H1 (cell line): ENCODE results near the gene PIGM.

Experiments
- CEBPB ChIP-seq: IDR thresholded peaks from 2 replicates; pipeline ENCODE4 v1.6.1; 2012; ENCODE audit warnings: low read depth, low read length
- CTCF ChIP-seq, 3 experiments: IDR thresholded peaks; 1 replicate in 2 of 3; 2 replicates in 1 of 3; pipeline versions ENCODE4 v1.5.1 to v1.6.1; 2011; ENCODE audit warnings: low read length in 3 of 3, mild to moderate bottlenecking in 3 of 3, inconsistent platforms in 2 of 3, low read depth in 1 of 3, moderate library complexity in 1 of 3; ENCODE audit not compliant: insufficient read depth in 1 of 3; ENCODE audit errors: control extremely low read depth in 1 of 3
- EZH2 ChIP-seq: fragments of 200-600 bp; sonication (generic); IDR thresholded peaks from 2 replicates; pipeline ENCODE4 v1.7.1; 2012; ENCODE audit warnings: low read depth, mild to moderate bottlenecking, moderate library complexity, low read length, inconsistent platforms; ENCODE audit not compliant: severe bottlenecking
- FOSL1 ChIP-seq: IDR thresholded peaks from 2 replicates; pipeline ENCODE4 v1.6.1; 2011; ENCODE audit warnings: mild to moderate bottlenecking, low read depth, low read length, moderate library complexity; ENCODE audit not compliant: insufficient read depth
- GABPA ChIP-seq: IDR thresholded peaks from 2 replicates; pipeline ENCODE4 v1.6.1; 2011; ENCODE audit warnings: mild to moderate bottlenecking, low read length, moderate library complexity, borderline replicate concordance; ENCODE audit not compliant: insufficient read depth
- JUN ChIP-seq: IDR thresholded peaks from 2 replicates; pipeline ENCODE4 v1.6.1; 2011; ENCODE audit warnings: low read depth, mild to moderate bottlenecking, improper control_type of control experiment, low read length
- NRF1 ChIP-seq: IDR thresholded peaks from 2 replicates; pipeline ENCODE4 v1.6.1; 2011; ENCODE audit warnings: mild to moderate bottlenecking, low read depth, low read length, improper control_type of control experiment
- POLR2A ChIP-seq, 2 experiments: IDR thresholded peaks; 1 replicate in 1 of 2; 2 replicates in 1 of 2; pipeline ENCODE4 v1.6.1; 2011; ENCODE audit warnings: low read depth in 2 of 2, low read length in 2 of 2, mild to moderate bottlenecking in 2 of 2; ENCODE audit errors: control extremely low read depth in 1 of 2
- RXRA ChIP-seq: IDR thresholded peaks from 2 replicates; pipeline ENCODE4 v1.6.1; 2011; ENCODE audit warnings: low read depth, mild to moderate bottlenecking, low read length, moderate library complexity; ENCODE audit not compliant: insufficient read depth
- SIX5 ChIP-seq: IDR thresholded peaks from 2 replicates; pipeline ENCODE4 v1.6.1; 2011; ENCODE audit warnings: mild to moderate bottlenecking, low read depth, low read length
- SP2 ChIP-seq: IDR thresholded peaks from 2 replicates; pipeline ENCODE4 v1.6.1; 2012; ENCODE audit warnings: mild to moderate bottlenecking, low read length, inconsistent platforms
- TAF1 ChIP-seq: IDR thresholded peaks from 2 replicates; pipeline ENCODE4 v1.6.1; 2011; ENCODE audit warnings: mild to moderate bottlenecking, low read depth, low read length
- TF ChIP-seq, protein P1 (sequence below): IDR thresholded peaks from 2 replicates; pipeline ENCODE4 v1.6.1; 2011; ENCODE audit warnings: low read length, improper control_type of control experiment
- TF ChIP-seq, protein P2 (sequence below): IDR thresholded peaks from 2 replicates; pipeline ENCODE4 v1.6.1; 2012; ENCODE audit warnings: low read length, inconsistent platforms

DNA sequence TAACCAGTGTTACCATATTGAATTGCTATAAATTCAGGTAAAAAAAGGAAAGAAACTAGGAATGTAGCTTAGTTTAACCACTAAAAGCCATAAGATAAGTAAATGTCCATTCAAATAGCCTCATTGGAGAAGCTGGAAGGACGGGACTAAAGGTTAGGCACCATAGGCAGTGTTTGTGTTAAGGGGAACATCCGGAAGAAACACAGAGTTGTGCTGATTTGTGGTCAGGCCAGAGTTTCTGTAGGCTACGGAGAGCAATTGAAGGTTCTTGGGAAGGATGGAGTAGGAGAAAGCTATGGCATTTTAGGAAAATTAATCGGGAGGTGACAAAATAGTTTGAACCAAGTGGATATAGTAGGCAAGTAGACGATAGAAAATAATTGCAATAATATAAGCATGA lies 39.5 kb upstream of the PIGM start:
- TF ChIP-seq SIX5 (no peak), TAF1 (no peak), SP2 (no peak), JUN (no peak), NRF1 (no peak), FOSL1 (no peak), CTCF (IDR thresholded peaks at IDR 0.05; ENCODE audit: control extremely low read depth in 1 of 3, insufficient read depth in 1 of 3, low read depth in 1 of 3, low read length in 3 of 3) (no peak), GABPA (no peak), CEBPB (no peak), RXRA (no peak), POLR2A (IDR thresholded peaks at IDR 0.05; ENCODE audit: control extremely low read depth in 1 of 2, low read depth in 2 of 2, low read length in 2 of 2) (no peak), EZH2 (no peak)
- TF ChIP-seq, protein P1, sequence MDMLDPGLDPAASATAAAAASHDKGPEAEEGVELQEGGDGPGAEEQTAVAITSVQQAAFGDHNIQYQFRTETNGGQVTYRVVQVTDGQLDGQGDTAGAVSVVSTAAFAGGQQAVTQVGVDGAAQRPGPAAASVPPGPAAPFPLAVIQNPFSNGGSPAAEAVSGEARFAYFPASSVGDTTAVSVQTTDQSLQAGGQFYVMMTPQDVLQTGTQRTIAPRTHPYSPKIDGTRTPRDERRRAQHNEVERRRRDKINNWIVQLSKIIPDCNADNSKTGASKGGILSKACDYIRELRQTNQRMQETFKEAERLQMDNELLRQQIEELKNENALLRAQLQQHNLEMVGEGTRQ = no peak
- TF ChIP-seq, protein P2, sequence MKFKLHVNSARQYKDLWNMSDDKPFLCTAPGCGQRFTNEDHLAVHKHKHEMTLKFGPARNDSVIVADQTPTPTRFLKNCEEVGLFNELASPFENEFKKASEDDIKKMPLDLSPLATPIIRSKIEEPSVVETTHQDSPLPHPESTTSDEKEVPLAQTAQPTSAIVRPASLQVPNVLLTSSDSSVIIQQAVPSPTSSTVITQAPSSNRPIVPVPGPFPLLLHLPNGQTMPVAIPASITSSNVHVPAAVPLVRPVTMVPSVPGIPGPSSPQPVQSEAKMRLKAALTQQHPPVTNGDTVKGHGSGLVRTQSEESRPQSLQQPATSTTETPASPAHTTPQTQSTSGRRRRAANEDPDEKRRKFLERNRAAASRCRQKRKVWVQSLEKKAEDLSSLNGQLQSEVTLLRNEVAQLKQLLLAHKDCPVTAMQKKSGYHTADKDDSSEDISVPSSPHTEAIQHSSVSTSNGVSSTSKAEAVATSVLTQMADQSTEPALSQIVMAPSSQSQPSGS = no peak
